OCI-LY1 (cell line): ENCODE results near the gene TMEM272.

ENCODE experiments used
- CTCF ChIP-seq: fragments of 200-600 bp; sonication (generic), shearing (Covaris generic); IDR thresholded peaks from 2 replicates; pipeline ENCODE4 v1.5.1; 2017; ENCODE audit warnings: mild to moderate bottlenecking, antibody characterized with exemption, low read length, moderate library complexity, mixed read lengths
- EZH2 ChIP-seq: fragments of 200-600 bp; sonication (generic), shearing (Covaris generic); IDR thresholded peaks from 2 replicates; pipeline ENCODE4 v1.8.0; 2017; ENCODE audit warnings: borderline replicate concordance, mixed run types, mild to moderate bottlenecking, antibody characterized with exemption, low read length, moderate library complexity, mixed read lengths

GRCh38 chr13:51827254-51827653 lies 17.7 kb downstream of the TMEM272 start:
- TF ChIP-seq CTCF, result no peak
- no peak for TF ChIP-seq EZH2
